ENCODE data around the gene MTFR2.
A peak's percentile ranks its signal among the peaks of the same experiment; 100 is the strongest.

MTFR2 gene

DNA sequence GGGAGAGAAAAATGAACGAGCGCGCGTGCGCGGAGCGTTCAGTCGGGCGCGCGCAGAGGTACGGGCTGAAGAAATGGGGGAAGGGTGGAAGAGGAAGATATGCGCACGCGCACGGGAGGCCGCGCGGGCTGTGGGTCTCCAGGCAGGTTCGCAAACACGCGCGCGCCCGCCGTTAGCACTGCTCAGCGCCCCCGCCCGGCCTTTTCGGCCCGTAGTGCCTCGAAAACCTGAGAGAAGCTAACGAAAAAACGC is 39.1 kb upstream of the MTFR2 start:
- TF ChIP-seq ARNT (IDR thresholded peaks at IDR 0.05) (no peak), ZNF384 (IDR thresholded peaks at IDR 0.05) (no peak), L3MBTL2 (conservative IDR thresholded peaks at IDR 0.05) (no peak), LEF1 (IDR thresholded peaks at IDR 0.05; ENCODE audit: borderline replicate concordance) (no peak)
- peak; percentile 86 for DNase-seq (ENCODE audit: extremely low spot score)
- ChIA-PET CTCF (interaction anchor here (0.7 to 1.5 kb wide), 3 partner anchors 261 to 1222 kb away, joined by 3 to 4 read pairs (median 4); partner anchors contain the start of genes MAP3K5 and MAP7), POLR2A (interaction anchor here (0.7 to 3.2 kb wide), 43 partner anchors 8 to 791 kb away, joined by 3 to 61 read pairs (median 5); partner anchors contain the start of genes MAP7 and MTFR2)

DNA sequence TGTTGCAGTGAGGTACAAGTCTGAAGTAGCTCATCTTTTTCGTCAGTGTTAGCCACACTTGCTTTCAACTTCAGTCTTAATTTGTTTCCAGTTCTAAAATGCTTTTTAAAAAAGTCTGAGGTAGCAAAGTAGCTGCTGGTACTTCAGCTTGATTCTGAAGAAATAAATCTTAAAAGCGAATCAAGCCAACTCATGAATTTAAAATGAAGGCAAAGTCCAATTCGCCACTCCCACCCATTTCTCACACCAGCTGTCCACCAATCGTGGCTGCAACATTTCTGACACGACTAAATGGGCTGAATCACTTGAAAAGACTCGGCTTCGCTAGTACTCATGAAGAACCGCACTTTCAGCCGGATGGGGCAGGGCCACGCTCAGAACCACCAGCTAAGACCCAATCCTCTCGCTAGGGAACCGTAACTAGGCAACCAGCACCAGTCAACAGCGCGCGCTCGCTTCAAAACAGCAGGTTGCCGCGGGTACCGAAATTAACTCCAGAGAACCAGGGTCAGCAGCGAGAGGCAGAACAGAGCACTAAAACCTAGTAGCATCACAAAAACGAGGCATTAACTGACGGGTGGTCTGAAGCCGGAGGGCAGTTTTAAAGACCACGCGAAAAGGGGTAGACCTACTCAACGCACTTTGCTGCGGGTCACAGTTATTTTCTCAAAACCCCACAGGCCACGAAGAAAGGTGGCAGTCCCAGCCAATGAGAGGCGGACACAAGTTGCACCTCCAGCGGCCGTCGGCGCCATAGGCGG is 38.6 kb upstream of the MTFR2 start:
- POLR2A ChIA-PET = interaction anchor here (0.7 to 3.2 kb wide), 30 partner anchors 9 to 790 kb away, joined by 3 to 61 read pairs (median 6); partner anchors contain the start of genes MAP7 and MTFR2
- DNase-seq (ENCODE audit: extremely low spot score) = peak; percentile 45
- TF ChIP-seq, protein P1, sequence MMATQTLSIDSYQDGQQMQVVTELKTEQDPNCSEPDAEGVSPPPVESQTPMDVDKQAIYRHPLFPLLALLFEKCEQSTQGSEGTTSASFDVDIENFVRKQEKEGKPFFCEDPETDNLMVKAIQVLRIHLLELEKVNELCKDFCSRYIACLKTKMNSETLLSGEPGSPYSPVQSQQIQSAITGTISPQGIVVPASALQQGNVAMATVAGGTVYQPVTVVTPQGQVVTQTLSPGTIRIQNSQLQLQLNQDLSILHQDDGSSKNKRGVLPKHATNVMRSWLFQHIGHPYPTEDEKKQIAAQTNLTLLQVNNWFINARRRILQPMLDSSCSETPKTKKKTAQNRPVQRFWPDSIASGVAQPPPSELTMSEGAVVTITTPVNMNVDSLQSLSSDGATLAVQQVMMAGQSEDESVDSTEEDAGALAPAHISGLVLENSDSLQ (IDR thresholded peaks at IDR 0.05) = peak; percentile 66
- no peak for TF ChIP-seq SP1 (IDR thresholded peaks at IDR 0.05)
- TF ChIP-seq L3MBTL2 (conservative IDR thresholded peaks at IDR 0.05) = peak; percentile 2; the same call in 1 of the 2 replicates
- no peak for TF ChIP-seq SUZ12 (IDR thresholded peaks at IDR 0.05)
- TF ChIP-seq FOXM1 (IDR thresholded peaks at IDR 0.05; ENCODE audit: borderline replicate concordance) = no peak
- CTCF ChIA-PET = interaction anchor here (0.5 to 1.5 kb wide), 5 partner anchors 29 to 887 kb away, joined by 3 to 6 read pairs (median 4); partner anchors contain the start of genes MAP3K5 and MAP7

GRCh38 chr6:136284909-136285308 is 34.8 kb upstream of the MTFR2 start:
- no peak for TF ChIP-seq TARDBP (IDR thresholded peaks at IDR 0.05)
- no peak for TF ChIP-seq LEF1 (IDR thresholded peaks at IDR 0.05; ENCODE audit: borderline replicate concordance)
- no peak for TF ChIP-seq CTBP1 (IDR thresholded peaks at IDR 0.05; ENCODE audit: borderline replicate concordance)
- TF ChIP-seq ARNT (IDR thresholded peaks at IDR 0.05) = no peak
- TF ChIP-seq HDGF (IDR thresholded peaks at IDR 0.05; ENCODE audit: borderline replicate concordance) = no peak
- DNase-seq (ENCODE audit: extremely low spot score) = no peak
- CTCF ChIA-PET = no interaction called here
- POLR2A ChIA-PET = no interaction called here

- ChIA-PET CTCF (interaction anchor here (0.5 kb wide), 1 partner anchor 9 kb away, joined by 4 read pairs; no protein-coding TSS in a partner anchor), POLR2A (no interaction called here)
- no peak for DNase-seq (ENCODE audit: extremely low spot score)
- TF ChIP-seq ZNF384 (IDR thresholded peaks at IDR 0.05) (peak; percentile 32), L3MBTL2 (conservative IDR thresholded peaks at IDR 0.05) (no peak)
Measured at GRCh38 chr6:136282906-136283305, 32.8 kb upstream of the MTFR2 start.

DNA sequence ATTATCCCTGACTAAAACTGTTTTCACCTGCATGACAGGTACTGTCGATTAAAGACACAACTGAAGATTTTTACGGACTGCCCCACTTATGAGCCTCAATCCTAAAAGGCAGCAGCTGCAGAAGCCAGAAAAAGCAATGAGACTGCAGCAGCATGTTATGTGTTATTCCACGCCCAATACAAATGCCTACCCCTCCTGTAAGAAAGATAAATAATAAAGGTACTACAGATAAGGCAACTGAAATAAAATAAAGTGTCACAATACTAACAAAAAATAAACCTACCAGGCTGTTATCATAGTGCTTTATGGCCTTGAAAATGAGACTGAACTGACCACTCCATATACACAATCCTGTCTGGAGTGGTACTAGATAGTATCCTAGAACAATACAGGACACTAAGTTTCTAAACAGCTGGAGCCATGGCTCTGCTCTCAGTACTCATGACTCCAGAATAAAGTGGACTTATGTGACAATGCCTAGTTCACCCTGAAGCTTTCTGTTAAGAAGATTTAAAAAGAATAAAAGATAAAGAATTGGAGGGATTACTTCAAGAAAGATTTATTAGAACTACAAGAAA is 30.0 kb upstream of the MTFR2 start:
- POLR2A ChIA-PET = interaction anchor here (1.4 kb wide), 1 partner anchor 9 kb away, joined by 7 read pairs; the partner anchor contains the start of gene BCLAF1
- CTCF ChIA-PET = no interaction called here
- TF ChIP-seq, protein P1 (IDR thresholded peaks at IDR 0.05) = no peak
- TF ChIP-seq HDGF (IDR thresholded peaks at IDR 0.05; ENCODE audit: borderline replicate concordance) = no peak
- DNase-seq (ENCODE audit: extremely low spot score) = no peak

DNA sequence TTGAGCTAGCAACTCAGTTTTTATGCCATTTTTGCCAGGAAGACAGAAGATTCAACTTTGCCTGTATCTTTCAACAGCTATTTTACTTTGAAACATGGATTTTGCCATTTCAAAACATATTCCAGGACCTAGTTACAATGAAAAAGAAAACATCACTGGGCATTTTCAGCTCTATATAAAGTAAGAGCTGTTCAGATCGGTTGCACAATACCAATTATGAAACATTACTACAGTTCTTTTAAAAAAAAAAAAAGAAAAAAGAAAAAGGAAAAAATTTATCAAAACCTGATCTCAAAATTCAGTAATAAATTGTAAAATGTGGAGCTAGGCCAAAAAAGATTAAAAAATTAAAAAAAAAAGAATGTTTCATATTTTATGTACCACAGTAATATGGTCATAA is 24.0 kb upstream of the MTFR2 start:
- no peak for DNase-seq (ENCODE audit: extremely low spot score)
- CTCF ChIA-PET = interaction anchor here (0.7 kb wide), 1 partner anchor 9 kb away, joined by 4 read pairs; no protein-coding TSS in a partner anchor
- POLR2A ChIA-PET = interaction anchor here (1.7 kb wide), 1 partner anchor 16 kb away, joined by 11 read pairs; the partner anchor contains the start of gene BCLAF1
- TF ChIP-seq TARDBP (IDR thresholded peaks at IDR 0.05) (no peak), ELF4 (IDR thresholded peaks at IDR 0.05) (no peak), ARNT (IDR thresholded peaks at IDR 0.05) (no peak), LEF1 (IDR thresholded peaks at IDR 0.05; ENCODE audit: borderline replicate concordance) (no peak), FOXM1 (IDR thresholded peaks at IDR 0.05; ENCODE audit: borderline replicate concordance) (no peak), SUZ12 (IDR thresholded peaks at IDR 0.05) (no peak), HDGF (IDR thresholded peaks at IDR 0.05; ENCODE audit: borderline replicate concordance) (no peak), NFRKB (IDR thresholded peaks at IDR 0.05) (no peak), FOXA1 (IDR thresholded peaks at IDR 0.05) (no peak), SP1 (IDR thresholded peaks at IDR 0.05) (no peak), CTBP1 (IDR thresholded peaks at IDR 0.05; ENCODE audit: borderline replicate concordance) (no peak), ZNF384 (IDR thresholded peaks at IDR 0.05) (no peak), BHLHE40 (IDR thresholded peaks at IDR 0.05; ENCODE audit: borderline replicate concordance) (no peak), FOXK2 (IDR thresholded peaks at IDR 0.05) (no peak), L3MBTL2 (conservative IDR thresholded peaks at IDR 0.05) (no peak)
- TF ChIP-seq, protein P1 (IDR thresholded peaks at IDR 0.05) = no peak

DNA sequence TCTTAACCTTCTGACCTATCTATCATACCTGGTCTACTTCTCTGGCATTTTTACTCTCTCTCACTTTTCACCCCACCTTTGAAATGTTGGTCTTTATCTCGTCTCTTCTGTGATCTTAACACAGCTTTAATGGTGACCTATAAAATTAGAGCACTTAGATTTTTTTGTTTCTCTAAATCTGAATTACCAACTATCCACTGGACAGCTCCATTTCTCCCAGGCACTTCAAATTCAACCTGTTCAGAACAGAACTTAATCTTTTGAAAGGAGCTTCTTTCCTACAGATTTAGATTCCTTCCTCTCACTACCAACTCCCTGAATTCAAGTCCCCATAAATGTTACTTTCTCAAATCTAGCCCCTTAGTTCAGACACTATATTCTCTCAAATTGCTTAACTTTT is 15.0 kb upstream of the MTFR2 start:
- TF ChIP-seq HDGF (IDR thresholded peaks at IDR 0.05; ENCODE audit: borderline replicate concordance) = no peak
- TF ChIP-seq NFRKB (IDR thresholded peaks at IDR 0.05) = no peak
- no peak for TF ChIP-seq FOXM1 (IDR thresholded peaks at IDR 0.05; ENCODE audit: borderline replicate concordance)
- TF ChIP-seq, protein P1 (IDR thresholded peaks at IDR 0.05) = no peak
- TF ChIP-seq FOXK2 (IDR thresholded peaks at IDR 0.05) = no peak
- TF ChIP-seq CTBP1 (IDR thresholded peaks at IDR 0.05; ENCODE audit: borderline replicate concordance) = no peak
- TF ChIP-seq FOXA1 (IDR thresholded peaks at IDR 0.05) = no peak
- TF ChIP-seq ELF4 (IDR thresholded peaks at IDR 0.05) = no peak
- no peak for TF ChIP-seq ARNT (IDR thresholded peaks at IDR 0.05)
- TF ChIP-seq SUZ12 (IDR thresholded peaks at IDR 0.05) = no peak
- TF ChIP-seq ZNF384 (IDR thresholded peaks at IDR 0.05) = no peak
- TF ChIP-seq L3MBTL2 (conservative IDR thresholded peaks at IDR 0.05) = no peak
- TF ChIP-seq TARDBP (IDR thresholded peaks at IDR 0.05) = no peak
- TF ChIP-seq BHLHE40 (IDR thresholded peaks at IDR 0.05; ENCODE audit: borderline replicate concordance) = no peak
- no peak for TF ChIP-seq SP1 (IDR thresholded peaks at IDR 0.05)
- no peak for DNase-seq (ENCODE audit: extremely low spot score)
- ChIA-PET POLR2A (no interaction called here), CTCF (no interaction called here)

Measured in HEK293T (cell line).